Loucy (cell line): Measurements from ENCODE around the gene COL1A1.
A peak's percentile ranks its signal among the peaks of the same experiment; 100 is the strongest.

ENCODE experiments used
- H2AFZ ChIP-seq: fragments of 200-600 bp; sonication (generic); 2 replicates; pipeline ENCODE4 v1.6.0; 2016; ENCODE audit warnings: antibody characterized with exemption, mild to moderate bottlenecking, low read length, moderate library complexity
- H3F3A ChIP-seq: fragments of 200-600 bp; 2 replicates; pipeline ENCODE4 v1.6.0; 2016; ENCODE audit warnings: antibody characterized with exemption, low read depth, mild to moderate bottlenecking
- H3K27me3 ChIP-seq: fragments of 200-600 bp; sonication (generic); 2 replicates; pipeline ENCODE4 v1.6.1; 2014; ENCODE audit warnings: low read length, mild to moderate bottlenecking; ENCODE audit not compliant: insufficient read depth, poor library complexity, severe bottlenecking
- H3K36me3 ChIP-seq: fragments of 200-600 bp; sonication (generic); 2 replicates; pipeline ENCODE4 v1.6.1; 2016; ENCODE audit warnings: low read length; ENCODE audit not compliant: insufficient read depth
- H3K4me1 ChIP-seq: fragments of 200-600 bp; sonication (generic); 2 replicates; pipeline ENCODE4 v1.5.1; 2014; ENCODE audit warnings: low read length, mild to moderate bottlenecking; ENCODE audit not compliant: insufficient read depth, poor library complexity, severe bottlenecking
- H3K4me2 ChIP-seq: fragments of 200-600 bp; sonication (generic); 2 replicates; pipeline ENCODE4 v1.6.0; 2014; ENCODE audit warnings: antibody characterized with exemption, low read length, low read depth, mild to moderate bottlenecking; ENCODE audit not compliant: poor library complexity, severe bottlenecking
- H3K4me3 ChIP-seq: fragments of 200-600 bp; sonication (generic); 2 replicates; pipeline ENCODE4 v1.5.1; 2014; ENCODE audit warnings: low read length, mild to moderate bottlenecking, mixed read lengths; ENCODE audit not compliant: poor library complexity, severe bottlenecking
- H3K79me2 ChIP-seq: fragments of 200-600 bp; sonication (generic); 2 replicates; pipeline ENCODE4 v1.6.1; 2014; ENCODE audit warnings: low read length; ENCODE audit not compliant: insufficient read depth
- H3K9ac ChIP-seq: fragments of 200-600 bp; sonication (generic); 2 replicates; pipeline ENCODE4 v1.6.0; 2014; ENCODE audit warnings: mild to moderate bottlenecking, low read depth, low read length, moderate library complexity; ENCODE audit not compliant: poor library complexity, severe bottlenecking
- H3K9me2 ChIP-seq: fragments of 200-600 bp; sonication (generic); replicated peaks from 2 replicates; pipeline ENCODE4 v1.6.1; 2016; ENCODE audit warnings: low read depth, low read length, mixed read lengths
- H3K9me3 ChIP-seq: fragments of 200-600 bp; sonication (generic); 2 replicates; pipeline ENCODE4 v1.6.1; 2014; ENCODE audit warnings: mild to moderate bottlenecking, antibody characterized with exemption, low read length, low read depth; ENCODE audit not compliant: insufficient read depth
- H4K20me1 ChIP-seq: fragments of 200-600 bp; sonication (generic); 2 replicates; pipeline ENCODE4 v1.6.0; 2014; ENCODE audit warnings: antibody characterized with exemption, low read length, mild to moderate bottlenecking; ENCODE audit not compliant: insufficient read depth, poor library complexity, severe bottlenecking
- EZH2phosphoT487 ChIP-seq: fragments of 200-600 bp; IDR thresholded peaks from 2 replicates; pipeline ENCODE4 v1.6.1; 2018; ENCODE audit warnings: antibody characterized with exemption, mild to moderate bottlenecking, moderate library complexity, borderline replicate concordance
- TF ChIP-seq, protein P1 (sequence below): fragments of 200-600 bp; sonication (generic); conservative IDR thresholded peaks from 2 replicates; pipeline ENCODE4 v1.5.1; 2014; ENCODE audit warnings: mild to moderate bottlenecking, antibody characterized with exemption, low read length

The COL1A1 gene

GRCh38 chr17:50219342-50219741, 17.9 kb upstream of the COL1A1 start:
- Histone ChIP-seq H2AFZ (0 out of 2 replicates have a peak overlapping the region, but pooled peaks have one; percentile 33), H3K4me3 (no peak overlapping the region), H3K4me2 (peak overlapping the region; percentile 13), H3K79me2 (no peaks in the 10 kb centered on the region), H3K9ac (peak overlapping the region; percentile 23), H4K20me1 (no peaks in the 10 kb centered on the region), H3K4me1 (peaks cover 11% of the 10 kb centered on the region), H3K36me3 (no peaks in the 10 kb centered on the region), H3K27me3 (no peaks in the 10 kb centered on the region), H3K9me3 (no peaks in the 10 kb centered on the region), H3K9me2 (no peaks in the 10 kb centered on the region), H3F3A (no peaks in the 10 kb centered on the region)
- TF ChIP-seq, protein P1, sequence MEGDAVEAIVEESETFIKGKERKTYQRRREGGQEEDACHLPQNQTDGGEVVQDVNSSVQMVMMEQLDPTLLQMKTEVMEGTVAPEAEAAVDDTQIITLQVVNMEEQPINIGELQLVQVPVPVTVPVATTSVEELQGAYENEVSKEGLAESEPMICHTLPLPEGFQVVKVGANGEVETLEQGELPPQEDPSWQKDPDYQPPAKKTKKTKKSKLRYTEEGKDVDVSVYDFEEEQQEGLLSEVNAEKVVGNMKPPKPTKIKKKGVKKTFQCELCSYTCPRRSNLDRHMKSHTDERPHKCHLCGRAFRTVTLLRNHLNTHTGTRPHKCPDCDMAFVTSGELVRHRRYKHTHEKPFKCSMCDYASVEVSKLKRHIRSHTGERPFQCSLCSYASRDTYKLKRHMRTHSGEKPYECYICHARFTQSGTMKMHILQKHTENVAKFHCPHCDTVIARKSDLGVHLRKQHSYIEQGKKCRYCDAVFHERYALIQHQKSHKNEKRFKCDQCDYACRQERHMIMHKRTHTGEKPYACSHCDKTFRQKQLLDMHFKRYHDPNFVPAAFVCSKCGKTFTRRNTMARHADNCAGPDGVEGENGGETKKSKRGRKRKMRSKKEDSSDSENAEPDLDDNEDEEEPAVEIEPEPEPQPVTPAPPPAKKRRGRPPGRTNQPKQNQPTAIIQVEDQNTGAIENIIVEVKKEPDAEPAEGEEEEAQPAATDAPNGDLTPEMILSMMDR, result no peak
- no peak for TF ChIP-seq EZH2phosphoT487

DNA sequence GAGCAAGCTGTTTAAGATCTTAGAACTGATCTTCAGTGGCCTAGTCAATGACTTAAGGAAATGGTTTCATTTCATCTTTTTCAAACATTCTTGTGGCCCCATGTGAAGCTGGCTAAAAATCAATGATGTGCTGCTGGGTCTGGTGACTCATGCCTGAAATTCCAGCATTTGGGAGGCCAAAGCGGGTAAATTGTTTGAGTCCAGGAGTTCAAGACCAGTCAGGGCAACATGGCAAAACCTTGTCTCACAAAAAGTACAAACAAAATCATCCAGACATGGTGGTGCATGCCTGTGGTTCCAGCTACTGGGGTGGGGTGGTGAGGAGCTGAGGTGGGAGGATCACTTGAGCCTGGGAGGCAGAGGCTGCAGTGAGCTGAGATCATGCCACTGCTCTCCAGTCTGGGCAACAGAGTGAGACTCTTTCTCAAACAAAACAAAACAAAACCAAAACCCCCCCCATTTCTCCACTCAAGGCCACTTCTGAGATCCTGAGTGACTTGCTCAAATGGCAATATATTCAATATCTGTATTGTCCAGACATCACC, 17.4 kb upstream of the COL1A1 start:
- TF ChIP-seq, protein P1, result no peak
- no peak for TF ChIP-seq EZH2phosphoT487
- Histone ChIP-seq H3K4me1 (peaks cover 11% of the 10 kb centered on the region), H3K9me2 (no peaks in the 10 kb centered on the region), H3K9me3 (no peaks in the 10 kb centered on the region), H2AFZ (peak overlapping the region; percentile 33; the same call in 1 of the 2 replicates), H3K9ac (peak overlapping the region; percentile 23), H3K4me3 (no peak overlapping the region), H3F3A (no peaks in the 10 kb centered on the region), H3K36me3 (no peaks in the 10 kb centered on the region), H3K4me2 (peak overlapping the region; percentile 13), H3K79me2 (no peaks in the 10 kb centered on the region), H4K20me1 (no peaks in the 10 kb centered on the region), H3K27me3 (no peaks in the 10 kb centered on the region)

DNA sequence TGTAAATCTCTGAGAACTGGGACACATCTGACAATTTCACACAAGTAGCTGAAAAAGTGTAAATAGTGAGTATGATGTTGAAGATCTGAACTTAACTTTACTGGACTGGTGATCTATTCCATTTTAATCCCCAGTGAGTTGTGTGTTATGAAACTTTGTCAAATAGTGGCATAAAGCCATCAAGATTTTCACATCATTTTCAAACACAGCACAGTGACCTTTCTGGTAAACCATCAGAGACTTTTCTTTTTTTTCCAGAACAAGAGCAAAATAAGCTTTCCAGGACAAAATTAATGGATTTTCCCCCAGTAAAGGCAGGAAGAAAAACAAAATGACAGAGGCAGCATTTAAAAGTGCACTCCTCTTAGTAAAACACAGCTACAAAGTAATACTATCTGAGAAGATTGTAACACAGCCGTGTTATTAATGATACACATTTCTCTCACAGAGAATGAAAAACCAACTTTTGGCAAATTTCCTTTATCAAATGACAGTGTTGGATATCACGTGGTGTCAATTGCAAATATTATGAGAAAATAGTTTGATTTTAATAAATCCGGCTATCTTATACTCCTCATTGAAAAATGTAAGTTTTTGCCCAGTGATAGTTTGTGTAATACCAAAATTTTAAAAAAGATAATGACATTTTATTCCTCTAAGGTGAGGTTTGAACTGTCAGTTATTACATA, 16.8 kb upstream of the COL1A1 start:
- Histone ChIP-seq H3K9me2 (no peaks in the 10 kb centered on the region), H3K4me2 (peak overlapping the region; percentile 13), H3K79me2 (no peaks in the 10 kb centered on the region), H3K4me3 (no peak overlapping the region), H3K4me1 (peaks cover 11% of the 10 kb centered on the region), H3K9ac (peak overlapping the region; percentile 23), H4K20me1 (no peaks in the 10 kb centered on the region), H3K36me3 (no peaks in the 10 kb centered on the region), H2AFZ (peak overlapping the region; percentile 25; the same call in 1 of the 2 replicates), H3F3A (no peaks in the 10 kb centered on the region), H3K9me3 (no peaks in the 10 kb centered on the region), H3K27me3 (no peaks in the 10 kb centered on the region)
- TF ChIP-seq, protein P1, result no peak
- no peak for TF ChIP-seq EZH2phosphoT487
